T-helper 2 cell treated with Interferon-gamma antibody and Interleukin-4, amounts not matched to agents 5 μg/mL and 100 μg/mL, for 36 hours (primary cell): ENCODE results near the gene PITX2.

Source experiments
- DNase-seq: peaks from one replicate; pipeline ENCODE4 v3.0.0; 2021; ENCODE audit warnings: low spot score
- H3K27ac Mint-ChIP-seq: one replicate; pipeline ENCODE4 v1.8.0; 2021; ENCODE audit warnings: mild to moderate bottlenecking, mixed read lengths
- H3K27me3 Mint-ChIP-seq: one replicate; pipeline ENCODE4 v1.8.0; 2021; ENCODE audit warnings: low read depth, mixed read lengths
- H3K36me3 Mint-ChIP-seq: one replicate; pipeline ENCODE4 v1.8.0; 2021; ENCODE audit warnings: low read depth, mixed read lengths
- H3K4me1 Mint-ChIP-seq: one replicate; pipeline ENCODE4 v1.8.0; 2021; ENCODE audit warnings: low read depth, mixed read lengths
- H3K4me3 Mint-ChIP-seq: one replicate; pipeline ENCODE4 v1.8.0; 2022; ENCODE audit warnings: mild to moderate bottlenecking, moderate library complexity, mixed read lengths
- H3K9me3 Mint-ChIP-seq: one replicate; pipeline ENCODE4 v1.8.0; 2021; ENCODE audit warnings: mixed read lengths

Gene PITX2

DNA sequence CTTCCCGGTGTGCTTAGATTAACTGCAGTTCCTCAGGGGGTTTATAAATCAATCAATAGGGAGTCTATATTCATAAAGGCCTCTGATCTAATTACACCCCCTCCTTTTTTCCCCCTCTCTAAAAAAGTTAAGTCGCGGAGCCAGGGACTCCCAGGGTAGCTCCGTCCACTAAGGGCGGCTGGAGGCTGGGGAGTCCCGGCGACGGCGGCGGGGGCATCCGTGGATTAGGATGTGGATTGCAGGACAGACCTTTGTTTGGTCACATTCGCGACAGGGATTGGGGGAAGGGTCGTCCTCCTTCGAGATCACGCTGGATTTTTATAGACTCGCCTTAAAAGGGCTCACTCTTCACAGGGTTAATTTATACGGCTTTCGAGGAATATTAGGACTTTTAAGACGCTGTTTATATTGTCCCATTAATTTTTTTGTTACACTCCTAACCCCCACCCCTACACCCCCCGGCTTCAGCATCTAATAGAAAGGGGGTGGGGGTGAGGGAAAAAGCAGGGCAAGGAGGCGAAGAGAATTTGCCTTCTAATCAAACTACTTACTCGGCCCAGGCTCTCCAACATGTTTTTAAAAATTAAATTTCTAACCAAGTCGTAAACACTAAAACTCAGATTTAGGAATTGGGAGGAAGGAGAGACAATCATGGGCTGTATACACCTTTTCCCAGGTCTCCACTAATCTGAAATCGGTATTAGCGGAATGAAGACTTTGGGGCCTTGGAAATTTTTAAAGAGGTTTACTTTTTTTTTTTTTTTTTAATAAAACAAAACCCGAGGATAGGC, 8.5 kb downstream of the PITX2 start:
- Mint-ChIP-seq H3K4me3 (no peak overlapping the region), H3K9me3 (no peaks in the 10 kb centered on the region), H3K27me3 (peaks cover 93% of the 10 kb centered on the region), H3K4me1 (no peaks in the 10 kb centered on the region), H3K36me3 (no peaks in the 10 kb centered on the region), H3K27ac (no peak overlapping the region)
- DNase-seq: no peak

DNA sequence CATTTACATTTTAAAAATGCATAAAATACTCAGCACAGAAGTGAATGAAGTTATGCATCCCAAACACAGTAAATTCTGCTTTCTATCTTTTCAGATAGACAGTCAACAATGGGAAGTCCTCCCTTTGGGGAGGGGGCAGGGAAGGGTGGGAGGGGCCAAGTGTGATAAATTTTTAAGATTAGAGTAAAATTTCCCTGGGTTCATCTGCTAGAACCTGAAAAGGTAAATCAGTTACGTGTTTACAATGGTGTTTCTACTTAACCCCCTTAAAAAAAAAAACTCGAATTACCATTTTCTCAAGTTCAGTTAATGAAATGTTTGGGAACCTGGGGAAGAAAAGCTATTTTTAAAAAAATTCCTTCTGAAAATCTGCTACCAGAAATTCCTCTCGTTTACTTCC, 9.1 kb downstream of the PITX2 start:
- Mint-ChIP-seq H3K36me3 (no peaks in the 10 kb centered on the region), H3K9me3 (no peaks in the 10 kb centered on the region), H3K27ac (no peak overlapping the region), H3K27me3 (peaks cover 93% of the 10 kb centered on the region), H3K4me3 (no peak overlapping the region), H3K4me1 (no peaks in the 10 kb centered on the region)
- no peak for DNase-seq

- Mint-ChIP-seq H3K4me3 (no peak overlapping the region), H3K4me1 (no peaks in the 10 kb centered on the region), H3K27me3 (peaks cover 92% of the 10 kb centered on the region), H3K9me3 (no peaks in the 10 kb centered on the region), H3K36me3 (no peaks in the 10 kb centered on the region), H3K27ac (no peak overlapping the region)
- DNase-seq: no peak
These were observed 10.1 kb downstream of the PITX2 start for GRCh38 chr4:110612631-110613269.

DNA sequence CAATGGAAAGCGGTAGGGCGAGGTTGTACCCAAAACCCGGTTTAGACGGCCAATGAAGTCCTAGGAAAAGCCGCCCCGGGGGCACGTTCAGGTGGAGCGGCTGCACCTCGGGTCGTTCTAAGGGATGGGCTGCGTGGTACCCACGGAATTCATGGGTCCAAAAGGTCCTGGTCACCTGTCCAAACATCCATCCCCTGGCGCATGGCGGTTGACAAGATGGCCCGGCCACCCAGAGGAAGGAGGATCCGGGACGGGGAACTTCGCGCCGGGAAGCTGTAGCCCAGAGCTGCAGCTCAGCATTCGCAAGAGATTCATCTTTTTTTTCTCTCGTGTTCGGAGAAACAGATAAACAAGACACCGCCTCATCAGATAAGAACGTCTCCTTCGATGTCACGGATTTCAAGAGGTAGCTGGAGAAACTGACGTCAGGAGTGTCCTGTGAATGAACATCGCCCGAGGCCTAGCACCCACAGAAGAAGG, 10.9 kb downstream of the PITX2 start:
- no peaks in the 10 kb centered on the region for H3K4me1 Mint-ChIP-seq
- no peaks in the 10 kb centered on the region for H3K9me3 Mint-ChIP-seq
- H3K27me3 Mint-ChIP-seq: peaks cover 86% of the 10 kb centered on the region
- H3K4me3 Mint-ChIP-seq: no peak overlapping the region
- no peak for DNase-seq
- H3K36me3 Mint-ChIP-seq: no peaks in the 10 kb centered on the region
- H3K27ac Mint-ChIP-seq: no peak overlapping the region

DNA sequence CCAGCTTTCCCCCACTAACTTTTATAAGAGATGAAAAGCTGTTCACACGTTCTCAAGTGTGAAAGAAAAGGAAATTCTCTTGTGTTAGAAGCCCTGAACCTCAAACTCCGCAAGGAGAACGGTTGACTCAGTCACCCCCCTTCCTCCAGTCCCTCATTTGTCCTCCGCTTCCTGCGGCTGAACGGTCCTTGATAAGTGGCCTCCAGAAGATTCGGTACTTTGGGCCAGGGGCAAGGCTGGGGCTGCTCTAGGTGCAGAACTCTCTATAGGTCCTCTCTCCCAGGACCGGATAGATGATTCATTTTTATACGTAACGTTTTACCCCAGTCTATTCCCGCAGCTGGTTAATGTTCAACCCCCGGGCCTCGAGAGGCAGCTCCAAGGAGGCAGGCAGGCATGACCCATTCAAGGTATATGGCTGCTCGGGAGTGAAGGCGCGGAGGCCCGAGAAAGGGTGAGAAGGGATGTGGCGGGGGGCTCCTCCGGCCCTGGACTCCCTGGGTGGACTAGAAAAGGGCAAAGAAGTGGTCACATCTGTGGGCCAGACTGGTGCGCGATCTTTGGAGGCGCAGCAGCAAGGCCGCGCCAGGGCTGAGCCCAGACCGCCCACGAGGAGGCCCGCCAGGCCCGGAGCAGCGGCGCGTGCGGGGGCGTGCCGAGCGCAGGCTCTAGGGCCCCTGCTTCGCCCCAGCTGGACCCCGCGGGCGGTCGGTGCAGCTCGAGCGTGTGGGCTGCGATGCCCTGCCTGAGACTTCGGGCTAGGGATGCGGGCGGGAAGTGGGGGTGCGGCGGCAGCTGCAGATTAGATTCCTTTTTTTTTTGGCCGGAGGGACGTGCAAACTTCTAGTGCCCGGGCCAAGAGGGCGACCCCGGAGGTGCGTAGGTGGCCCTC, 11.7 kb downstream of the PITX2 start:
- Mint-ChIP-seq H3K4me1 (no peaks in the 10 kb centered on the region), H3K9me3 (no peaks in the 10 kb centered on the region), H3K36me3 (no peaks in the 10 kb centered on the region), H3K27ac (no peak overlapping the region), H3K4me3 (no peak overlapping the region), H3K27me3 (peaks cover 78% of the 10 kb centered on the region)
- no peak for DNase-seq

- no peak for DNase-seq
- Mint-ChIP-seq H3K27me3 (peaks cover 71% of the 10 kb centered on the region), H3K36me3 (no peaks in the 10 kb centered on the region), H3K9me3 (no peaks in the 10 kb centered on the region), H3K4me1 (no peaks in the 10 kb centered on the region), H3K27ac (no peak overlapping the region), H3K4me3 (no peak overlapping the region)
These were observed 12.3 kb downstream of the PITX2 start for GRCh38 chr4:110610620-110610939.

DNA sequence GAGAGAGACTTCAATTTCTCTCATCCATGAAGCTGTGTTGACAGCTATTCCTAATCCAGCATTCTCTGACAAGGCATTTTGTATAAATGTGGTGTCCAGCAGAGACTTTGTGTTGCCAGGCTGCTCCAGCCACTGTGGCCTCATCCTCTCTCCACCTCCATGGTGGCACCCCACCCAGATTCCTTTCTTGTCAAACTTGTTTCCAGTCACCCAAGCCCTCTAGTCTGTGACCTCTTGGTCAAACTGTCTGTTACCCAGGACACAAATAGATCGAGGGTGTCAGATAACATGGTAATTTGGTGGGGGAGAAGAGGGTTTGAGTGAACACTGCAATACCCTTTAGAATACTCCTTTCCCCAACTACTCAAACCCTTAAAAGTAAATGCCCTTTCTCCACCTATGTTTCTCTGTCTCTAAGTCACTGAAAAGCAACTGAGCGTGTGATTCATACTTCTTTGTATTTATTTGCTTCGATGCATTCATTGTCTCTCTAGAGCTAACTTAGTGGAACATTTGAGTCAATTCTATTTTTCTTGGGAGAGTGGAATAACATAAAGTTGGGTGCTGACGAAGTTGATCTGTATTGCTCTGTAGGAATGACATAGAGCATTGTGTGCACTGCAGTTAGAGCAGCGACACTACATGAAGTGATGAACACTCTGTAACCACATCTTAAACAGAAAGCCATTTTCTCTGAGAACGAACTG, 13.7 kb downstream of the PITX2 start:
- Mint-ChIP-seq H3K9me3 (no peaks in the 10 kb centered on the region), H3K36me3 (no peaks in the 10 kb centered on the region), H3K27me3 (peaks cover 58% of the 10 kb centered on the region), H3K4me1 (no peaks in the 10 kb centered on the region), H3K27ac (no peak overlapping the region), H3K4me3 (no peak overlapping the region)
- no peak for DNase-seq

GRCh38 chr4:110605077-110605476, 17.8 kb downstream of the PITX2 start:
- no peak for DNase-seq
- H3K9me3 Mint-ChIP-seq: no peaks in the 10 kb centered on the region
- no peak overlapping the region for H3K27ac Mint-ChIP-seq
- H3K4me1 Mint-ChIP-seq: no peaks in the 10 kb centered on the region
- no peaks in the 10 kb centered on the region for H3K36me3 Mint-ChIP-seq
- peaks cover 23% of the 10 kb centered on the region for H3K27me3 Mint-ChIP-seq
- H3K4me3 Mint-ChIP-seq: no peak overlapping the region

DNA sequence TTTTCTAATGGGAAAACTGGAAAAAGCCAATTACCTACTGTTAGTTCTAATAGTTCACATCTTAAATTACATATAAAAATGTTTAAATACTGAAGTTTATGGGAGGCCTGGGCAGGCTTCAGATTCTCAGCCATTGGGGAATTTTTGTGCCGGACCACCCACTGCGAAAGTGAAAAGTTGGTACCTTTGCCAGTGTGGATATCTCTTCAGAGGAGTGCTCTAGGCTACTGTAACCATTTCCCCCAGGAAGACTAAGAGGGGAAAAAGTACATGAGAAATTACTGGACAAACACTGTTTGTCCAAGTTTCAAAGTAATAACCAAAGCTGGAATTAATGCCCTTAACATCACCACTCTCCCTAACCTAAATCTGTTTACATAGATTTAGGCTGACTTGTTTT, 20.8 kb downstream of the PITX2 start:
- no peak for DNase-seq
- Mint-ChIP-seq H3K4me1 (no peaks in the 10 kb centered on the region), H3K9me3 (no peaks in the 10 kb centered on the region), H3K27ac (no peak overlapping the region), H3K4me3 (no peak overlapping the region), H3K36me3 (no peaks in the 10 kb centered on the region), H3K27me3 (peaks cover 5% of the 10 kb centered on the region)

GRCh38 chr4:110597582-110597981, 25.3 kb downstream of the PITX2 start:
- Mint-ChIP-seq H3K27me3 (peaks cover 3% of the 10 kb centered on the region), H3K9me3 (no peaks in the 10 kb centered on the region), H3K4me3 (no peak overlapping the region), H3K4me1 (no peaks in the 10 kb centered on the region), H3K36me3 (no peaks in the 10 kb centered on the region), H3K27ac (no peak overlapping the region)
- DNase-seq: no peak

- Mint-ChIP-seq H3K4me1 (no peaks in the 10 kb centered on the region), H3K9me3 (no peaks in the 10 kb centered on the region), H3K4me3 (no peak overlapping the region), H3K36me3 (no peaks in the 10 kb centered on the region), H3K27me3 (peaks cover 3% of the 10 kb centered on the region), H3K27ac (no peak overlapping the region)
- DNase-seq: no peak
These were observed 26.4 kb downstream of the PITX2 start for GRCh38 chr4:110596431-110596830.

DNA sequence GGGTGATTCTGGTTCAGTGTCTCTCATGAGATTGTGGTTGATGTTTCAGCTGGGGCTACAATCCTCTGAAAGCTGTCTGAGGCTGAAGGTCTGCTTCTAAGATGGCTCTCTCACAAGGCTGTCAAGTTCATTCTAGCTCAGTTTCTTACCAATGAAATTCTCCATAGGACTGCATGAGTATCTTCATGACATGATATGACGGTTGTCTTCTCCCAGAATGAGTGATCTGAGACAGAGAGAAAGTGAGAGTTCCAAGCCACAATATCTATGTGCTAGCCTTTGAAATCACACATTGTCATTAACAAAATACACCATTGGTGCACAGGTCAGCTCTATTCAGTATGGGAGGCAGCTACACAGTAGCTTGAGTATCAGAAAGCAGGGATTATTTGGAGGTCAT, 27.3 kb downstream of the PITX2 start:
- H3K4me3 Mint-ChIP-seq: no peak overlapping the region
- no peak overlapping the region for H3K27ac Mint-ChIP-seq
- H3K4me1 Mint-ChIP-seq: no peaks in the 10 kb centered on the region
- H3K36me3 Mint-ChIP-seq: no peaks in the 10 kb centered on the region
- DNase-seq: no peak
- peaks cover 3% of the 10 kb centered on the region for H3K27me3 Mint-ChIP-seq
- H3K9me3 Mint-ChIP-seq: no peaks in the 10 kb centered on the region

DNA sequence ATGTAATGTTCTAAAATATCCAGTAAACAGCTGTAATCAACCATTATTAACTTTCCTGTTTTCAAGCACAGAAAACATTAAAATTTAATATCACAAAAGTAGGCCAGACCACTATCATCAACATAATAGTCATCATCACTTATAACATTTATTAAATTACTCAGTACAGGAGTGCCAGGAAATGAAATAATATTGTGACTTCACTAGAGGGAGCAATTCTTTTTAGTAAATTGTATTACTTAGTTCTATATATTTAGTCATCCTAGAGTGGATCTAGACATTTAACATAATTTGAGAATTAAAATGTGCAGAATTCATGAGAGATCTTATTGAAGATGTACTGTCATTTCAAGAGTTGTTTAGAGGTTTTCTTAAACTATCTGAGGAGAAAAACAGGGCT, 33.6 kb downstream of the PITX2 start:
- no peak for DNase-seq
- H3K36me3 Mint-ChIP-seq: no peaks in the 10 kb centered on the region
- no peaks in the 10 kb centered on the region for H3K4me1 Mint-ChIP-seq
- H3K9me3 Mint-ChIP-seq: no peaks in the 10 kb centered on the region
- no peak overlapping the region for H3K27ac Mint-ChIP-seq
- no peak overlapping the region for H3K4me3 Mint-ChIP-seq
- H3K27me3 Mint-ChIP-seq: peaks cover 2% of the 10 kb centered on the region
